GM12874 (cell line): ENCODE results near the gene TSEN34.

Source experiments
- TF ChIP-seq, protein P1 (sequence below): IDR thresholded peaks from 2 replicates; pipeline ENCODE4 v1.5.1; 2011; ENCODE audit warnings: low read depth, mild to moderate bottlenecking, control low read depth, low read length, moderate library complexity; ENCODE audit not compliant: insufficient read depth

TSEN34 gene

GRCh38 chr19:54209058-54209810 is 18.1 kb downstream of the TSEN34 start:
- TF ChIP-seq, protein P1, sequence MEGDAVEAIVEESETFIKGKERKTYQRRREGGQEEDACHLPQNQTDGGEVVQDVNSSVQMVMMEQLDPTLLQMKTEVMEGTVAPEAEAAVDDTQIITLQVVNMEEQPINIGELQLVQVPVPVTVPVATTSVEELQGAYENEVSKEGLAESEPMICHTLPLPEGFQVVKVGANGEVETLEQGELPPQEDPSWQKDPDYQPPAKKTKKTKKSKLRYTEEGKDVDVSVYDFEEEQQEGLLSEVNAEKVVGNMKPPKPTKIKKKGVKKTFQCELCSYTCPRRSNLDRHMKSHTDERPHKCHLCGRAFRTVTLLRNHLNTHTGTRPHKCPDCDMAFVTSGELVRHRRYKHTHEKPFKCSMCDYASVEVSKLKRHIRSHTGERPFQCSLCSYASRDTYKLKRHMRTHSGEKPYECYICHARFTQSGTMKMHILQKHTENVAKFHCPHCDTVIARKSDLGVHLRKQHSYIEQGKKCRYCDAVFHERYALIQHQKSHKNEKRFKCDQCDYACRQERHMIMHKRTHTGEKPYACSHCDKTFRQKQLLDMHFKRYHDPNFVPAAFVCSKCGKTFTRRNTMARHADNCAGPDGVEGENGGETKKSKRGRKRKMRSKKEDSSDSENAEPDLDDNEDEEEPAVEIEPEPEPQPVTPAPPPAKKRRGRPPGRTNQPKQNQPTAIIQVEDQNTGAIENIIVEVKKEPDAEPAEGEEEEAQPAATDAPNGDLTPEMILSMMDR, result no peak

GRCh38 chr19:54209811-54210494 is 18.8 kb downstream of the TSEN34 start:
- TF ChIP-seq, protein P1, result no peak

GRCh38 chr19:54211235-54211634 is 20.1 kb downstream of the TSEN34 start:
- TF ChIP-seq, protein P1, result no peak

DNA sequence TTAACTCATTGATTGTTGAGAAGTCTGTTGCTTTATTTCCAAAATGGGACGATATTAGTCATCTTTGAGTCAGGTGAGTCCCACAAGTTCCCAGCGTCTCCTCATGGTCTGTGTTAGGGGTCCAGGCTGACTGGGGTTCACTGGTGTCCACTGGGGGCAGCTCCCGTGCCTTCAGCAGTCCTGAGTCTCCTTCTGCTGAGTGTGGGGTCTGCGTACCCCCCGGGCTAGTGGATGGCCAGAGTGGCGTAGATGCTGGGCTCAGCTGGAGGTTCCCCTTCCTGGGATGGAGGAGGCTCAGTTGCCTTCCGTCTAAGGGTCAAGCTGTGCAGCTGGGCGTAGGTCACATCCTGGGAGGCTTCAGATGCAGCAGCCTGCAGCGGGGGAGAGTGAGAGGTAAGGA is 25.8 kb downstream of the TSEN34 start:
- TF ChIP-seq, protein P1, result no peak

DNA sequence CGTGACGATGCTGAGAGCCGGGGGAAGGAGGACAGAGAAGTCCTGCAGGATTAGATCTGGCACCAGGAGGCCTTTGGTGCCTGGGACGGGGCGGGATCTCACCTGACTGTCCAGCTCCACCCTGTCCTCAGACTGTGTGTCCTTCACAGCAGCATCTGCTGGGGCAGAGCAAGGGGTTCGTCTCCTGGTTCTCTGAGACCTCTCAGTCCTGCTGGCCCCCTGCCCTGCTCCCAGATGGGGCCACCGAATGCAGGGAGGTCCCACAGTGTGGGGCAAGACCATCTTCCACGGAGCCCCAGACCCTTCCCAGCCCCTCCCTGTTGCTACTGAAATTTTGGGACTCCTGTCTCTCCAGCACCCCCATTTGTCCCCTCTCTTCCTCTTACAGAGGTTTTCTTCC is 27.2 kb downstream of the TSEN34 start:
- TF ChIP-seq, protein P1, result no peak

DNA sequence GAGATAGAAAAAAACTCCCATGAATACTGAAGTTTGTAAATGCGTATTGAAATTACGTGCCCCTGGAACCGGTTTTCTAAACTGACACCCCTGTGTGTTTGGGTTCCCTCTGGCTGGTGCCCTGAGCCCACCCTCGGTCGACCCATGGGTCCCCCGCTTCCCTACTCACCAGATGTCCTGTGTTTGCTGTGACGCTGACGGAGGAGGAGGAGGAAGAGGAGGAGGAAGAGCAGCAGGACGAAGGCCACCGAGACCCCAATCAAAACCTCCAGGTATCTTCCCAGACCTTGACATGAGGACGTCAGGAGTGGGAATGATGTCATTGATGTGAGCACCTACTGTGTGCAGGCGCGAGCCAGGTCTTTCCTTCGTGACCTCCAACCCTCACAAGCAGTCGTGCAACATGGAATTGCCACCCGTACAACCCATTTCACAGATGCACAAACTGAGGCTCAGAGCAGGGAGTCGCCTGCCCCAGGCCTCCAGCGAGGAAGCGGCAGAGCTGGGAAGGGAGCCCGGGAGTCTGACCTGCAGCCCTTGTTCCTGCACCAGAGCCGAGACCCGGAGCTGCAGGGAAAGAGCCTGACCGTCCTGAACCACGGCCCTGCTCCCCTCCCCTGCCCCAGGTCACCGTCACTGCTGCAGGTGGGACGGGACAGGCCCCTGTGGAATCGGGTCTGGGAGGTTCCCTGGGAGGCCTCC is 28.0 kb downstream of the TSEN34 start:
- TF ChIP-seq, protein P1, result no peak
